CD4-positive, alpha-beta T cell treated with Interleukin-6 at 100 ng/mL for 8 hours (primary cell): Measurements from ENCODE around the gene CSMD2.

Source experiments
- DNase-seq: peaks from one replicate; pipeline ENCODE4 v3.0.0-alpha.2; 2020; ENCODE audit warnings: mixed read lengths, low spot score

Gene CSMD2

DNA sequence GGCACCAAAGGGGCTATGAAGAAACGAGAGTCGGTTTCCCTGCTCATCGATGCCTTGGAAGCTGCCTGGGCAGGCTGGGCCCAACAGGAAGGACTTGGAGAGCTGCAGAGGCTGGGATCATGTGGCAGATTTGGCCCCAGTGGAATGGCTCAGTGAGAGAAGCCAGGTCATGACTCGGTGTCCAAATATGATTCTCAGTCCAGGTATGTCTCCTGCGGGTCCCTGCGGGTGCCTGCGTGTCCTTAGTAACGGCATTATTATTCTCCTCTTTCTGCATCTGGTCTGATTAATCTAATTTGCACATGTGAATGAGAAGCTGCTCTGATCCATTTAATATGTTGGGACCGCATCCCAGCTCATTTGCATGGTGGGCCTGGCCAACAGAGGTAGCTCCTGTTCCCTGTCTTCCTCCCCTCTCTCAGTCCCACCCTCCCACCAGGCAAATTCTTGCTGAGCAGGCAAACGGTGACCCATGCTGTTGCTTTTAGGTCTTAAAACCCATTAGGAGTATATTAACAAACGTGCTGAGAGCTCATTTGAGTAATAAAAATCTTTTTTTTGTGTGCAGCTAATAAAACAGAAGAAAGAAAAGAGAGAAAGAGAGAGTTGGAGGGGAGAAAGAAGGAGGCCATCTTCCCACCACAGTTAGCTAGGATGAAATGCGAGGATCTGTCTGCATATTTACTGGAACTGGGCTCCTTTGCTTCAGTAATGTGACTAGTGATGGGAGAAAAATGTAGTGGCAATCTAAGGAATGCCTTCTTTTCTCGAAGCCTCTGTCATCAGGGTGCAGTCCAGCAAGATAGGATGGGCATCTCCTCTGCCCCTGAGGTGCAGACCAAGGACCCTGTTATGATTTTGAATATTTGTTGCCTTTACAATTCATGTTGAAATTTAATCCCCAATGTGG is 167.6 kb downstream of the CSMD2 start:
- no peak for DNase-seq

DNA sequence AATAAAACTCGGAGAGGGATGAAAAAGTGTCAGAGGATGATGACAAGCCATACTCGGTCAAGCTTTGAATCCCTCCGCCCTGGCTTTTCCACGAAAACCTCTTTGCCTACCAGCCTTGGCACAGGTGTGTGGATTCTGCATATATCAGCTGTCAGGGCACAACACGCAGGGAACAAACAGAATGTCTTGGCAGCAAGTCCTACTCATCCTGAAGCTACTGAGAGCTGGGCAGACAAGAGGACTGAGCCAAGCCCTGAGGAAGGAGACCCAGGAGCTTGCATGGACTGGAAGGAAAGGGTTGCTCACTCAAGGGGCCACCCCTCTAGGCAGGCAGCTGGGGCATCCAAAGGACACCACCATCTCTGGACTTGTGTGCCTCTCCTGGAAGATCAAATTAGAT is 168.7 kb downstream of the CSMD2 start:
- no peak for DNase-seq

DNA sequence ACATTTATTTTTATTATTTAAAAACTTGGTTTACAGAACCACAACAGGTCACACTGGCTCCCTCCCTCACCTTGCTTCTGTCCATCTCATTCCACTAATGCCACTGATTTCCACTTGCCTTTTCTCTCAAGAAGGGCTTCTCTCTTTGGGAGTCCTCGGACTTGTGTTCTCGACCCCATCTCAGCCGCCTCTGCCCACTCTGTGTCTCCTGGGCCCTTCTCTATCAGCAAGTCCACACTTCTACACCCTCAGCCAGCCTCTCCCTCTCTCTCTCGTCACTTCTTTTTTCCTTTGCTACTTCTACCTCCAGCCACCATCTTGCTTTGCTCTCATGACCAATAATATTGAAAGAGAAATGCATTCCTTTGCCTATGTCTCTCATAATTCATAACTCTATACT is 171.7 kb downstream of the CSMD2 start:
- DNase-seq: no peak

DNA sequence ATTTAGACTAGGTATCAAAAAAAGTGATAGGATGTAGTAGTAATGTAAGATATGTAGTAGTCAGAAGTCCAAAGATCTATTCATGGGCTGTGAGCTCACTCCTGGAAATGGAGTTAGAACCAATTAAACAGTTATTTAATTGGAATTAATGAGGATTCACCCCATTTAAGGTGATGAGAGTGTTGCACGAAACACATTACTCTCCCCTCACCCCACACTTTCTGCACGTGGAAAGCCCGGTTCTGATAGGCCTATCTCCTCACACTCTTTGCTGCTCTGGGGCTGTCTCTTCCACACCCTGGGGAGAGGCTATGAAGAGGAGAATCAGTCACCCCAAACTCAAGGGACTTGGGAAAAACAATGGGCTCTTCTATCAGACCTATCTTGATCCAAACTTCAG is 174.7 kb downstream of the CSMD2 start:
- DNase-seq: no peak

DNA sequence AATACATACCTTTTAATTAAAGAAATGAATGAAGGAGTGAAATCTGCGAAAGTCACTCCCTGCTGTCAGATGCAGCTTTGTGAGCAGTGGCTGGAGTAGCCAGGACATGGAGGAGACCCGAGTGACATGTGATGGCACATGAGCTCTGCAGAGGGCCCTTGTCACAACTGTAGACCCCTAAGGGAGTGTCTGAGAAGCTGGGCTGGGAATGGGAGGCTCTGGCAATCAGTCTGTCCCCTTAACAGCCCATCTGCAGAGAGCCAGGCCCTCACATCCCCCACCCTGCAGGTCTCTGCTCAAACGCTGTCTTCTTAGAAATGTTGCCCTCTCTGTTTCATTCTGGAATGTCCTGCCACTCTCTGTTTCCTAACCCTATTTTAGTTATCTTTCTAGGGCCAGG is 176.9 kb downstream of the CSMD2 start:
- no peak for DNase-seq

DNA sequence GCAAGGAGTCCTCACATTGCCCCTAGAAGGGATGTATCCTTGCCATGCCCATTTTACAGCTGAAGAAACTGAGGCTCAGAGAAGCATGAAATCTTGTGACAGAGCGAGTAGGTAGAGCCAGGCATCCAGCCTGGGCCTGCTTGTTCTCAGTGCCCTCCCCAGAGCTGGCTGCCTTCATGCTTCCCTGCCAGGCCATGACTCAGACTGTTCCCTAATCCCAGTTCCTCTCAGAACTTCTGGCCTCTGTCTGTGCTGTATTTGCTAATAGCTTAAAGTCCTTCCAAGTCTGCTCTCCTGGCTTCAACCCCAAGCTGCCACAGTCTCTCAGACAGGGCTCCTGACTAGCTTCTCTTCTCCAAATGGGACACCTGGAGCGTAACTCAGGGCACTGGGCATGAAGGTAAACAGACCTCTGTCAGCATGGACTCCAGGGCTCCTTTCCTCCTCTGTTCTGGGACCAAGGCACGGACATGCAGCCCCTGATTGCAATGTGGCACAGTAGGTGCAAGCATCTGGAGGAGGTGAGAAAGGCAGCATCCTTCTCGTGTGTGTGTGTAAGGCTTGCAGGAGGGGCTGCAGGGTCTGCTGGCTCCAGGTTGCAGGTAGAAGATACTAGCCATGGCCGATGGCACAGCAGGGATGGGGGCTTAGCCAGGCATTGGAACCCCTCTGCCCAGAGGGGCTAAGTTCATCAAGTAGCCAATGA is 178.5 kb downstream of the CSMD2 start:
- DNase-seq: no peak

DNA sequence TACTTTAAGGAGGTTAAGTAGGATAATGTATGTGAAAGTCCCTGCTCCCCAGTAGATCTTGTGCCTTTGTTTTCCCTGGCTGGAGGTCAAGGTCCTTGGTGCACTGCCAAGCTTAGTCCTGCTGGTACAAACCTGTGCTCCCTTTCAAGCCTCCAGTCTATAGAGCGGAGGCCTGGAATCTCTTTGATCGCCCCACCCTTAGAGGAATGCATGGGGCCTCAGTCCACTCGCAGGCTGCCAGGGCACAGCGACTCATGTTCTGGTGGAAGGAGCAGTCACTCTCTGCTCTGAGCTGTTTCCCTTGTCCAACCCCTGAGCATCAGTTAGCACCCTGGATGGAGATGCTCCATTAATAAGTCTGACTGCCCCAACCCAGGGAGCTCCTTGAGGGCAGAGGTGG is 179.4 kb downstream of the CSMD2 start:
- DNase-seq: no peak

DNA sequence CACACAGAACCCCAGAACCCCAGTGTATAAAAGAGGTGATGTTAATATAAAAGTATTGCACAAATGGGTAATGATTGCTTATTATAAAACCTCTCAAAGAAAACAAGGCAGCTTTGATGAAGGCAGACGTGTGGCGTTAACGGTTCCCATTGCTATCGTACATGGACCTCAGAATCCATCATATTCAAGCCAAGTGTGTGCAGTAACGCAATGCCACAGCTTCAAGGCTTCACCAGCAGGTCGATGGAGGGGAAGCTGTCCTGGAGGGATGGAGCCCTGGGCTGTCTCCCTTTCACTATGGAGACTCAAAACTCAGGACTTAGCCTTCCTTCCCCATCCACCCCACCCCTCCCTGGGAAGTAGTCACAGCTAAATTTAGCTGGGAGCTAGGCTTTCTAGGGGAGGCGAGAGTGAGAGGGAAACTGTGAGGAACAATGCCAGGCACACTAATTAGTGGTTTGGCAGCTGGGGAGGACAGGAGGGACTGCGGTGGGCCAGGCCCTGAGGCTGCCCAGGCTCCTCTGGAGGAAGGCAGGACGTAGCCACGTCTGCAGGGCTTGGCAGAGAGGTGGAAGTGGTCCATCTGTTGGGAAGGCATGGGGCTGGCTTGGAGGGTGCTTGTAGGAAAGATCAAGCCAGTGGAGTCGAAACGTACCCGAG is 180.0 kb downstream of the CSMD2 start:
- no peak for DNase-seq

DNA sequence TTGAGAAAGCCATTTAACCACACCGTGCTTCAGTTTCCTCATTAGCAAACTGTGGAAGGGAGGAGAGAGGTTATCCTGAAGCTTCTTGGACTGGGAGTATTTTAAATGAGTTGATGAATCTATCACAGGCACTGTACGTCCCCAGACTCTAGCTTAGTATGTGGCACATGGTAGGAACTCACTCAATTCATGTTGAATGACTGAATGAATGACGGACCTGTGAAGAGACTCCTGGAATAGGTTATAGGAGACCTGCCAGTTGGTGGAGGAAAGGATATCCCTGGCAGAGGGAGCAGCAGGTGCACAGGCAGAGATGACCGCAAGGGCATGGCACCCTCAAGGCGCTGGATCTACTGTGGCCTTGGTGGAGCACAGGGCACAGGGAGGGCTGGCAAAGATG is 182.6 kb downstream of the CSMD2 start:
- DNase-seq: no peak

DNA sequence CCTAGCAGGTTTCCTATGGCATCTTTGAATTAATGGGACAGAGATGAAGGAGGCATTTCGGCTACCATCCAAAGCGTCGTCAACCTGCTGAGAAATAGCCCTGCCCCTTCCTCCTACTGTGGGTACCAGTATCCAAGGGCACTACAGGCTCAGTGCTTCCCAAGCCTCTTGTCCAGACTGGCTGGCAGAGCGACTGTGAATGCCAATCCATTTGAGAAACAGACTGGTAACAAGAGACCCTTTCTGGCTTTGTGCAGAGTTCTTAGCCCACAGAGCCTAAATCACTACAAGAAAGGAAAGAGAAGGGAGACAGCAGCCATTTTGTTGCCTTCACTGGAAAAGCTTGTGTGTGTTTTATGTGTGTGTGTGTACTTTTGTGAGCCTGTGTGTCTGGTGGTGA is 185.7 kb downstream of the CSMD2 start:
- DNase-seq: no peak

DNA sequence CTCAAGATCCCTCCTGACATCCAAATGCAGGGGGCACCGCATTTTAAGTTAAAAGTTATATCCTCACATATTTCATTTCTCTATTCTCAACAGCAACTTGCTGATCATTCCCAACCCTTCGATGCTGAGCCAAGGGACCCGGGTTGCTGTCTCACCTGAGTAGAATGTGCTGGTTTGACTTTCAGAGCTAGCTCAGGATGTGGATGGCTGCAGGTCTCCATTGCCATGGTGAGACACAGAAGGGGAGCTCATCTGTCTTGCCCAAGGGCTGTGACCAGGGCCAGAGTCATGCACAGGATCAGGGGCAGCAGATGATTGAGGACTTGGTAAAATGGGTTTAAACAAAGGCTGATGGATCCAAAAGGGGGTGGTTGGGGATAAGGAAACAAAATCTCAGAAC is 189.1 kb downstream of the CSMD2 start:
- no peak for DNase-seq

DNA sequence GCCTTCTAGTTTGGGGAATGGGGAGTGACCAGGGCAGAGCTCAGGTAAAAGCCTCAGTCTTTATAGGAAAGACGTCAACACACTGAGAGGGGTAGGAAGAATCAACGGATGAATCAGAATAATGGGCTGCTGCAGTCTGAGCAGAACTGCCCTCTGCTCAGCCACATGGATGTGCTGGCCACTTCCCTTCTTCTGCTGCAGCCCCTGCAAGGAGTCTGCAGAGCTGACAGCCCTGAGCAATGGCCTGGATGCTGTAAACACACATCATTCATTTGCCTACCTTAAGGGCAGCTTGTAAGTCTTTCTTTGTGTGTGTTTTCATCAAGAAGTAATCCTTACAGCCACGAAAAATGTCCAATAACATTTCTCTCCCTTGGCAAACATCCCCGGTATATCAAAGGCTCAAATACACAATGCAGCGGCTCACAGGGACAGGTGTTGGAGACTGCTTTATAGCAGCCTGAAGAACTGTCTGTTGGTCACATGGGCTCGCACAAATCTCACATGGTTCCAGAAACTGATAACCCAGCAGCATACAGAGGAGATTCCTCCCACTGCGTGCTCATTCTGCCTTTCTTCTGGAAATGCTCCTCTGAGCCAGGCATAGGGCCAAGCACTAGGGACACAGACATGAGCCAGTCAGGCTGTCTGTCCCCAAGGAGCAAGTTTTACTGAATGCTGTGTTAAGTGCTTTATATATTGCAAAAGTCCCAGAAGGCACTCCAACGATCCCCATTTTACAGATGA is 191.1 kb downstream of the CSMD2 start:
- DNase-seq: no peak

DNA sequence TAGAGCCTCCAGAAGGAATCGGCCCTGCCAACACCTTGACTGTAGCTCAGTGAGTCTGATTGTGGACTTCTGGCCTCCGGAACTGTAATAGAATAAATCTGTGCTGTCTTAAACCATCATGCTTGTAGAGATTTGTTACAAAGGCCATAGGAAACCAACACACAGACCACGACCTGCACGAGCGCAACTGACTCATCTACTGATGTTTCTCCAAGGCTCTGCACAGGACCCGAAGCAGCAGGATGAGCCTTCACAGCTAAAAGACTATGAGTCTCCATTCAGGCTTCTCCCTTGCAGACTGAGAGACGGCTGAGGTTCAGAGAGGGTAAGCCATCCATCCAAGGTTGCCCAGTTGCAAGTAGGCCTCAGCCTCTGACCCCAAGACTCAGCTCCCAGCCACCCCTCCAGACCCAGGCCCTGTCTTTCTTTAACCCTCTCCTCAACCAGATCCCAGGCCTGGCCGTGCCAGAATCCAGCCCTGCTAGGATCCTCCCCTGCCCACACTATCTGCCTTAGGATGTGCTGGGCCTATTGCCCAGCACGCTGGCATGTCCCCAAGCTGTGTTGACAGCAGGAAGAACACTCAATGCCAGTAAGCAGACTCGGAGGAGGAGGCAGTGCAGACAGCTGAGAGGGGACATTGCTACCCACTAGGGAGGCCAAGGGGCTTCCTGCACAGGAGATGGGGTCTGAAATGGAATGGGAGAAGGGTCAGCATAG is 192.2 kb downstream of the CSMD2 start:
- no peak for DNase-seq

DNA sequence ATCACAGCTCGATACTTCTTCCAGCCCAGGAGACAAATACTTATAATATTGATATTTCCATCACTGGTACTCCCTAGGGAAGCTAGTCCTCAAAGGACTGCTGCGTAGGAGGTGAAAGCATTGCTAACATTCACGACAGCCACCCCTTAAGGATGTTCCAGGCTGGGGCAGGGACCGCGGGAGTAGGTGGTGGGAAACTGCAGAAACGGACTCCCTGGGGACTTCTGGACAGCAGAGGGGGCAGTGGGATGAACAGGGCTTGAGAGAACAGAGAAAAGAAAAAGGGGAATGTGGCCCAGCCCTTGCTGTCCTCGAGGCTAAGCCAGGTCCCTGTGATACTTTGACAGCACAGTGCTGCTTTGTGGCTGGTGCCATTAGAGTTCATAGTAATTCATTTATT is 193.1 kb downstream of the CSMD2 start:
- no peak for DNase-seq

DNA sequence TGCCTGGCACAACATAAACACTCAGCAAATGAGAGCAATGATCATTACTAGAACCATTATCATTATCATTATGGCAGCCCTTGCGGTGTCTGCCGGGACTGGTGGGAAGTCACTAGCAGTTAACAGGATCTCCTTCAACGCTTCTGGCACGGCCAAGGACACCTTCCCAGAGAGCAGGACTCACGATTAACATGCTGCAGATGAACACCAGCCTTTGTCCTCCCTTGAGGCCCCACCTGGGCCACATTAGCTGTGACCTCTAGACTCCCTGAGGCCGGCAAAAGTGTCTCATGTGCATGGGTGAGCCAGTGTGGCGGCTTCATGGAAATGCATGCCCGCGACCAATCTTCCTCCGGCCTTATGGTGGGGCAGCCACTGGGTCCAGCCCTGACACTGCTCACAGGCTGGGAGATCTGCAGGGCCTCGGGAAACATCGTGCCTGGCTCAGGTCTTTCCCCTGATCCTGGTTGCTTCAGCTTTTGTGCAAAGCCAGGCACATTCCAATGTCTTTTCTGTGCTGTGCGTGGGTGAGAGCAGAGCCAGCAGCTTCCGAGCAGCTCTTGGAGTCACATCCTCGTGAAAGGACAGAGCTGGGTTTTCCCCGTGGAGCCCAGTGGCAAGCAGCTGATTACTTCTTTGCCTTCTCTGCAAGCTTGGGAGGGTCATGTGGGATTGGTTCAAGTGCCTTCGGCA is 193.9 kb downstream of the CSMD2 start:
- DNase-seq: no peak

DNA sequence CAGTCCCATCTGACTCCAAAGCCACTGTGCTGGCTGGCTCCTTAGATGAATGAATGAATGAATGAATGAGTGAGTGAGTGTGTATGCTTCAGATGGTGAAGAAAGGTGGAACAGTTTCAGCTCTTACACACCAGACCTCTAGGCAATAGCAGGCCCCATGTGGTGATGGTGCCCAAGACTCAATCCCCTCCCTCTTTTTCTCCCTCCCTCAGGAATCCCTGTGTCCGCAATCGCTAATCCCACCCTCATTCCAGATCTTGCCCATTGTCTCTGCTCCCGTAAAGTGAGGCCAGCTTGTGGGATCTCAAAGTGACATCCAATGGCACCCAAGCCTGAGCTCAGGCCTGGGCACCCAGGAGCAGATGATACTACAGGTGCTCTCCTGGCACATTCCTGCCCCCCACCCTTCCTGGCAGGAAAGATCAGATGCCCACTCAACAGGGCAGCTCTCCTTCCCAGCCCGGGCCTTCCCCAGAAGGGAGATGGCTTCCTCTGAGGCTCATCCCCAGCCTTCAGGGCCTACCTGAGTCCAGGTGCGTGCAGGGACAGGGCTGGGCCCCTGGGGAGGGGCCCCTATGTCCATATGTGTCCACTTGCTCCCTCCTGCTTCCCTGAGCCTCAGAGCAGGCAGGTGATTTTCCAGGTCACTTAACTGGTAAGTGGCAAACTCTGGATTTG is 194.7 kb downstream of the CSMD2 start:
- DNase-seq: no peak

DNA sequence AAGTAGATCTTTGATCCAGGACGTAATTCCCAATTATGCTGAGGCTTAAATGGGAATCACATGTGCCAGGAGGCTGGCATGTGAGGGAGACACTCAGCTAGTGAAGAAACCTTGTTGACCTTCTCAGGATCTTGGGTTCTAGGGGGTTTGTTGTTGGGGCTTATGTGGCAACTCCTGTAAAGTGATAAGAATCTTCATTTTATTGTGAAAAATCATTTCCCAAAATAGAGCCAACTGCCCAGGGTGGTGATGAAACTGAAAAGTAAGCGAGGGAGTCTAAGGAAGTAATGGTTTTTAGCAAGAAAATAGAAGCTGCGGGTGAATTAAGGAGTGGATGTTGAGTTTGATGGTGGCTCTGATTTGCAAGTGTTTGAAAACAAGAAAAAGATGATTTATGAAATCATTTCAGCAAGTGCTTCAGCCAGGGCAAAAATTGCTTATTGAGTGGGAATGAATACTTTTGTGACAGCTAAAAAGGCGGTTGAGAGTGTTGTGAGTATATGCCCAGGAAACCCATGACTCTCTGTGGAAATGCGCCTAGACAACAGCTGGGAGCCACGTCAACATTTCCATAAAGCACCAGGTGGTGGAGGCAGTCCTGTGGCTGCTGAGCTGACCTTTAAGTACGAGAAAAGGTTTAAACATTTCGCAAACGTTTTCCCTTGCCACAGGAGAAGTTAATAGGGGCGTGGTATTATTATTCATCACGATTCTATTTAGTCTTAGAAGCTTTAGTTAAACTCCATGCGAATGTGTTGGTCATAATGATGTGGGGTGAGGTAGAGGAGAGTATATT is 198.5 kb downstream of the CSMD2 start:
- DNase-seq: no peak

DNA sequence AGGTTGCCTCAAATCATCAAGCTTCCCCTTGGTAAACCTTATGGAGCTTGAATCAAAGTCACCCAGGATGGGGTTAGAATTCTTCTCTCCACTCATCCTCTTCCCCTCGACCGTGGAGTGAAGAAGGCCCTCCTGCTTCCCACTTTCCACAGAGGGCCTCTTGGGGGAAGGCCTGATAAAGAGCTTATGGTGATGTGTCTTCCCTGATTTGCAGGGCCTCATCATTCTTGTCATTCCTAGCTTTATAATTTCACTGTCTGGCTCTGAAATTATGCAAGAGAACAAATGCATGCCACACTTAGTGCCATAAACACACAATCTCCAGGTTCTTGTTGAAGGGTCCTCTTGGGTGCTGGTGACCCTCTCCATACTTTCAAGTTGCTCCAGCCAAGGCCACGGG is 199.9 kb downstream of the CSMD2 start:
- DNase-seq: no peak

DNA sequence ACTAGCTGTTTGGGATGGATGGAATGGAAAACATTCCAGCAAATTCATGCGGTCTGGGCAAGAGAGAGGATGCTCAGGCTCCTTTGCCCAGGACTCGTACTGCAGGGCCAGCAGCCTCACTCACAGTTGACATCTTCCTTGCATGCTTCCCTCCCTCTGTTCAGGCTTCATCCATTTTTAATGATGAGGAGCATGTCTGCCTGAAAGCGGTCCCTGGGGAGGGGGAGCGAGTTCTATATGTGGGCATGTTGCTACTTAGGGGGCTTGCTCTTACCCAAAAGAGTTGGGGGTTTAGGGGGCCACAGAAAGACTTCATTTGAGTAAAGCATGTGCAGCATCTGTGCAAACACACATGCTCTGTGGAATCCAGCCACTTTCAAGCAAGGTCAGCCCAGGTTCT is 203.0 kb downstream of the CSMD2 start:
- DNase-seq: no peak
